Astrocyte (in vitro differentiated cells and primary cell): ENCODE data around the gene PARP16. TPM values are rescaled to one million over a fixed set of nuclear protein-coding genes. Genes with fewer than 3 reads are reported as not detected.
"Not testable (repeated sequence)": the region's sequence is repeated elsewhere in the genome, so short reads cannot be mapped to it uniquely, and the experiment has no call there.

Experiments
- DNase-seq: peaks from one replicate; pipeline ENCODE4 v3.0.0-alpha.2; 2010; ENCODE audit warnings: low read depth
- FAIRE-seq: peaks from 2 replicates; lab custom pipeline; 2011; peaks lifted over from hg19 to GRCh38; lab: Jason Lieb, UNC
- H2AFZ ChIP-seq: 2 replicates; pipeline ENCODE4 v1.6.0; 2012; ENCODE audit warnings: low read depth, low read length, inconsistent platforms
- H3K27ac ChIP-seq: 2 replicates; pipeline ENCODE4 v1.5.1; 2011; ENCODE audit warnings: low read depth, low read length, inconsistent platforms
- H3K27me3 ChIP-seq: 2 replicates; pipeline ENCODE4 v1.6.0; 2011; ENCODE audit warnings: low read length, inconsistent platforms; ENCODE audit not compliant: insufficient read depth
- H3K36me3 ChIP-seq: 2 replicates; pipeline ENCODE4 v1.5.1; 2011; ENCODE audit warnings: low read length, inconsistent platforms; ENCODE audit not compliant: insufficient read depth
- H3K4me1 ChIP-seq: 2 replicates; pipeline ENCODE4 v1.5.1; 2011; ENCODE audit warnings: low read length, inconsistent platforms; ENCODE audit not compliant: insufficient read depth
- H3K4me2 ChIP-seq: 2 replicates; pipeline ENCODE4 v1.6.0; 2012; ENCODE audit warnings: low read length, inconsistent platforms
- H3K4me3 ChIP-seq: 2 replicates; pipeline ENCODE4 v1.5.1; 2011; ENCODE audit warnings: low read depth, mild to moderate bottlenecking, low read length, inconsistent platforms; ENCODE audit not compliant: insufficient read depth
- H3K79me2 ChIP-seq: 2 replicates; pipeline ENCODE4 v1.6.0; 2012; ENCODE audit warnings: mild to moderate bottlenecking, low read length, inconsistent platforms; ENCODE audit not compliant: insufficient read depth
- H3K9ac ChIP-seq: 2 replicates; pipeline ENCODE4 v1.6.0; 2012; ENCODE audit warnings: mild to moderate bottlenecking, low read length, inconsistent platforms
- H3K9me3 ChIP-seq: 2 replicates; pipeline ENCODE4 v1.5.1; 2012; ENCODE audit warnings: low read depth, mild to moderate bottlenecking, low read length, inconsistent platforms; ENCODE audit not compliant: insufficient read depth
- H4K20me1 ChIP-seq: 2 replicates; pipeline ENCODE4 v1.6.0; 2012; ENCODE audit warnings: low read length, inconsistent platforms; ENCODE audit not compliant: insufficient read depth
- H3K27ac Mint-ChIP-seq: one replicate; pipeline ENCODE4 v1.8.0; 2021; ENCODE audit warnings: mild to moderate bottlenecking, mixed read lengths; ENCODE audit not compliant: unreplicated experiment
- H3K27me3 Mint-ChIP-seq: one replicate; pipeline ENCODE4 v1.8.0; 2021; ENCODE audit warnings: low read depth, mixed read lengths; ENCODE audit not compliant: unreplicated experiment
- H3K36me3 Mint-ChIP-seq: one replicate; pipeline ENCODE4 v1.8.0; 2021; ENCODE audit warnings: low read depth, mixed read lengths; ENCODE audit not compliant: unreplicated experiment
- H3K4me1 Mint-ChIP-seq: one replicate; pipeline ENCODE4 v1.8.0; 2021; ENCODE audit warnings: low read depth, mixed read lengths; ENCODE audit not compliant: unreplicated experiment
- H3K4me3 Mint-ChIP-seq: one replicate; pipeline ENCODE4 v1.8.0; 2021; ENCODE audit warnings: mild to moderate bottlenecking, moderate library complexity, mixed read lengths; ENCODE audit not compliant: unreplicated experiment
- H3K9me3 Mint-ChIP-seq: one replicate; pipeline ENCODE4 v1.8.0; 2021; ENCODE audit warnings: mild to moderate bottlenecking, mixed read lengths; ENCODE audit not compliant: unreplicated experiment
- EZH2 ChIP-seq: IDR thresholded peaks from 2 replicates; pipeline ENCODE4 v1.6.1; 2012; ENCODE audit warnings: mild to moderate bottlenecking, low read length, inconsistent platforms; ENCODE audit not compliant: insufficient read depth
- total RNA-seq: library from RNA; stranded (reverse); gene quantifications from 2 replicates; pipeline ENCODE4 v1.2.1, GENCODE V29; 2021
- TF ChIP-seq, protein P1 (sequence below): IDR thresholded peaks from 2 replicates; pipeline ENCODE4 v1.5.1; 2011; ENCODE audit warnings: low read depth, mild to moderate bottlenecking, inconsistent platforms, low read length, moderate library complexity; ENCODE audit not compliant: insufficient read depth

PARP16 gene
- total RNA-seq, 1 donor from 2014 or later = 2.7 TPM

- no peak overlapping the region for H3K9ac ChIP-seq
- no peaks in the 10 kb centered on the region for H3K27me3 ChIP-seq
- DNase-seq (no peak), FAIRE-seq (no peak)
- no peaks in the 10 kb centered on the region for H3K36me3 ChIP-seq
- Mint-ChIP-seq H3K4me1 (peaks cover 9% of the 10 kb centered on the region), H3K4me3 (no peak overlapping the region), H3K9me3 (no peaks in the 10 kb centered on the region), H3K27me3 (no peaks in the 10 kb centered on the region), H3K27ac (no peak overlapping the region), H3K36me3 (peaks cover 3% of the 10 kb centered on the region)
- H2AFZ ChIP-seq = no peak overlapping the region
- H3K27ac ChIP-seq = no peak overlapping the region
- no peaks in the 10 kb centered on the region for H3K79me2 ChIP-seq
- no peak overlapping the region for H3K4me2 ChIP-seq
- H3K4me1 ChIP-seq = peaks cover 5% of the 10 kb centered on the region
- H3K4me3 ChIP-seq = no peak overlapping the region
- TF ChIP-seq, protein P1, sequence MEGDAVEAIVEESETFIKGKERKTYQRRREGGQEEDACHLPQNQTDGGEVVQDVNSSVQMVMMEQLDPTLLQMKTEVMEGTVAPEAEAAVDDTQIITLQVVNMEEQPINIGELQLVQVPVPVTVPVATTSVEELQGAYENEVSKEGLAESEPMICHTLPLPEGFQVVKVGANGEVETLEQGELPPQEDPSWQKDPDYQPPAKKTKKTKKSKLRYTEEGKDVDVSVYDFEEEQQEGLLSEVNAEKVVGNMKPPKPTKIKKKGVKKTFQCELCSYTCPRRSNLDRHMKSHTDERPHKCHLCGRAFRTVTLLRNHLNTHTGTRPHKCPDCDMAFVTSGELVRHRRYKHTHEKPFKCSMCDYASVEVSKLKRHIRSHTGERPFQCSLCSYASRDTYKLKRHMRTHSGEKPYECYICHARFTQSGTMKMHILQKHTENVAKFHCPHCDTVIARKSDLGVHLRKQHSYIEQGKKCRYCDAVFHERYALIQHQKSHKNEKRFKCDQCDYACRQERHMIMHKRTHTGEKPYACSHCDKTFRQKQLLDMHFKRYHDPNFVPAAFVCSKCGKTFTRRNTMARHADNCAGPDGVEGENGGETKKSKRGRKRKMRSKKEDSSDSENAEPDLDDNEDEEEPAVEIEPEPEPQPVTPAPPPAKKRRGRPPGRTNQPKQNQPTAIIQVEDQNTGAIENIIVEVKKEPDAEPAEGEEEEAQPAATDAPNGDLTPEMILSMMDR = no peak
- no peak for TF ChIP-seq EZH2
- no peaks in the 10 kb centered on the region for H4K20me1 ChIP-seq
- H3K9me3 ChIP-seq = no peaks in the 10 kb centered on the region
These were observed 54.2 kb downstream of the PARP16 start for GRCh38 chr15:65232520-65232919.

DNA sequence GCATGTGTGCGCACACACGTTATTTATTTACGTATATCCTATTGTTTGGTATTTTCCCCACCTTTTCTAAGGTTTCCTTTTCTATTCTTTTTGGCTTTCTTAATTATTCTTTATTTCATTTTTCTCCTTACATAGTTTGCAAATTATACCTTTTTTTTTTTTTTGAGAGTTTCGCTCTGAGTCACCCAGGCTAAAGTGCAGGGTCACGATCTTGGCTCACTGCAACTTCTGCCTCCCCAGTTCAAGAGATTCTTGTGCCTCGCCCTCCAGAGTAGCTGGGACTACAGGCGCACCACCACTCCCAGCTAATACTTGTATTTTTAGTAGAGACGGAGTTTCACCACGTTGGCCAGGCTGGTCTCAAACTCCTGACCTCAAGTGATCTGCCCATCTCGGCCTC lies 55.4 kb downstream of the PARP16 start:
- H3K27me3 ChIP-seq = no peaks in the 10 kb centered on the region
- no peak for FAIRE-seq
- H3K27me3 Mint-ChIP-seq = no peaks in the 10 kb centered on the region
- H3K9me3 ChIP-seq = no peaks in the 10 kb centered on the region
- H4K20me1 ChIP-seq = no peaks in the 10 kb centered on the region
- no peak overlapping the region for H3K4me2 ChIP-seq
- H3K9ac ChIP-seq = no peak overlapping the region
- no peaks in the 10 kb centered on the region for H3K36me3 ChIP-seq
- no peak for DNase-seq
- H3K4me3 ChIP-seq = no peak overlapping the region
- H2AFZ ChIP-seq = no peak overlapping the region
- H3K4me1 ChIP-seq = no peaks in the 10 kb centered on the region
- H3K4me1 Mint-ChIP-seq = peaks cover 2% of the 10 kb centered on the region
- no peak overlapping the region for H3K27ac ChIP-seq
- TF ChIP-seq EZH2 = no peak
- TF ChIP-seq, protein P1 = no peak
- peaks cover 3% of the 10 kb centered on the region for H3K36me3 Mint-ChIP-seq
- H3K27ac Mint-ChIP-seq = no peak overlapping the region
- no peaks in the 10 kb centered on the region for H3K79me2 ChIP-seq
- no peak overlapping the region for H3K4me3 Mint-ChIP-seq
- no peaks in the 10 kb centered on the region for H3K9me3 Mint-ChIP-seq

GRCh38 chr15:65226901-65227300 lies 59.8 kb downstream of the PARP16 start:
- H3K4me1 ChIP-seq, FAIRE-seq, H3K27ac ChIP-seq, H3K9me3 ChIP-seq, H3K4me2 ChIP-seq, H3K4me1 Mint-ChIP-seq, H3K27ac Mint-ChIP-seq, H3K9me3 Mint-ChIP-seq, H3K36me3 ChIP-seq, H3K79me2 ChIP-seq, H4K20me1 ChIP-seq, H3K4me3 Mint-ChIP-seq, H3K27me3 ChIP-seq, H3K27me3 Mint-ChIP-seq, H3K4me3 ChIP-seq, H3K9ac ChIP-seq, H3K36me3 Mint-ChIP-seq, DNase-seq, H2AFZ ChIP-seq: not testable (repeated sequence)
